HG03196 (cell line): ENCODE data around the gene NUDT13.
A peak's percentile ranks its signal among the peaks of the same experiment; 100 is the strongest.
"Not testable (repeated sequence)": the region's sequence is repeated elsewhere in the genome, so short reads cannot be mapped to it uniquely, and the experiment has no call there.

ENCODE experiments used
- ATAC-seq: cut with Tn5 transposase; IDR thresholded peaks from one replicate; pipeline ENCODE4 v1.9.1; 2021; ENCODE audit not compliant: unreplicated experiment

NUDT13 gene

GRCh38 chr10:73099141-73099540 lies 11.1 kb upstream of the NUDT13 start:
- ATAC-seq: no peak

- no peak for ATAC-seq
Measured at GRCh38 chr10:73106301-73106700, 4.0 kb upstream of the NUDT13 start.

- not testable (repeated sequence) for ATAC-seq
Measured at GRCh38 chr10:73109248-73109652, 1.0 kb upstream of the NUDT13 start.

- not testable (repeated sequence) for ATAC-seq
Measured at GRCh38 chr10:73112032-73112431, 1.8 kb downstream of the NUDT13 start.

- no peak for ATAC-seq
Measured at GRCh38 chr10:73113551-73113950, 3.3 kb downstream of the NUDT13 start.

- no peak for ATAC-seq
Measured at GRCh38 chr10:73116017-73116416, 5.8 kb downstream of the NUDT13 start.

- ATAC-seq: peak; percentile 70
Measured at GRCh38 chr10:73117976-73118743, 7.9 kb downstream of the NUDT13 start.

GRCh38 chr10:73119457-73119856 lies 9.2 kb downstream of the NUDT13 start:
- no peak for ATAC-seq

- ATAC-seq: no peak
Measured at GRCh38 chr10:73119952-73120351, 9.7 kb downstream of the NUDT13 start.

GRCh38 chr10:73126343-73126742 lies 16.1 kb downstream of the NUDT13 start:
- no peak for ATAC-seq

- no peak for ATAC-seq
Measured at GRCh38 chr10:73131301-73131700, 21.0 kb downstream of the NUDT13 start.

- no peak for ATAC-seq
Measured at GRCh38 chr10:73131913-73132686, 21.8 kb downstream of the NUDT13 start.

- ATAC-seq: no peak
Measured at GRCh38 chr10:73134727-73135126, 24.5 kb downstream of the NUDT13 start.

GRCh38 chr10:73136627-73137026 lies 26.4 kb downstream of the NUDT13 start:
- ATAC-seq: no peak

- no peak for ATAC-seq
Measured at GRCh38 chr10:73139251-73139650, 29.0 kb downstream of the NUDT13 start.

GRCh38 chr10:73141603-73142002 lies 31.3 kb downstream of the NUDT13 start:
- ATAC-seq: no peak

GRCh38 chr10:73150633-73151413 lies 40.6 kb downstream of the NUDT13 start:
- not testable (repeated sequence) for ATAC-seq

- no peak for ATAC-seq
Measured at GRCh38 chr10:73152009-73152408, 41.8 kb downstream of the NUDT13 start.

GRCh38 chr10:73156054-73156453 lies 45.8 kb downstream of the NUDT13 start:
- no peak for ATAC-seq

GRCh38 chr10:73159038-73159648 lies 48.9 kb downstream of the NUDT13 start:
- no peak for ATAC-seq

- no peak for ATAC-seq
Measured at GRCh38 chr10:73161079-73161478, 50.8 kb downstream of the NUDT13 start.
